HepG2 (cell line): ENCODE results near the gene BACH2. TPM values are rescaled to one million over a fixed set of nuclear protein-coding genes. Genes with fewer than 3 reads are reported as not detected.

ENCODE experiments used
- ATAC-seq: fragments of 200-7000 bp; cut with Tn5 transposase; 3 replicates; pipeline ENCODE4 v1.9.1; 2020; ENCODE audit warnings: mild to moderate bottlenecking, moderate library complexity
- BruUV-seq: library from RNA; stranded (reverse); fragments of 400-500 nt; replicated peaks from 2 replicates; lab custom pipeline; 2021; lab: Mats Ljungman, UMichigan
- CTCF ChIA-PET: fragments of 300-600 bp; formaldehyde crosslinking; extraction: SDS; loops from one replicate; lab custom pipeline; 2021; ENCODE audit warnings: low total read pairs, inconsistent platforms, low intra/inter-chr PET ratio; lab: Yijun Ruan, JAX
- POLR2A ChIA-PET: fragments of 350-600 bp; sonication (Branson Sonifier 250); formaldehyde crosslinking; loops from one replicate; lab custom pipeline; 2020; ENCODE audit warnings: antibody characterized with exemption, inconsistent platforms; lab: Yijun Ruan, JAX
- DNase-seq: peaks from one replicate; pipeline ENCODE4 v3.0.0-alpha.2; 2015; ENCODE audit warnings: low spot score
- FAIRE-seq: peaks from 3 replicates; lab custom pipeline; 2011; peaks lifted over from hg19 to GRCh38; lab: Jason Lieb, UNC
- H2AFZ ChIP-seq: one replicate; pipeline ENCODE4 v1.6.1; 2011; ENCODE audit warnings: low read length, inconsistent platforms
- H3K27ac ChIP-seq: fragments of 300-600 bp; 3 replicates; pipeline ENCODE4 v1.8.0; 2011; ENCODE audit warnings: mixed run types, mild to moderate bottlenecking, mixed read lengths, low read length, inconsistent platforms; ENCODE audit not compliant: insufficient read depth; ENCODE audit errors: extremely low read length
- H3K27me3 ChIP-seq, 2 experiments: fragments of 200-600 bp in 1 of 2; 2 replicates in 1 of 2; 3 replicates in 1 of 2; pipeline versions ENCODE4 v1.6.0 to v1.8.0; 2011; ENCODE audit warnings: low read length in 2 of 2, mild to moderate bottlenecking in 2 of 2, moderate library complexity in 2 of 2, inconsistent platforms in 1 of 2; ENCODE audit not compliant: insufficient read depth in 2 of 2, control insufficient read depth in 1 of 2
- H3K36me3 ChIP-seq, 2 experiments: fragments of 200-600 bp in 1 of 2; replicated peaks in 1 of 2; 2 replicates in 1 of 2; 3 replicates in 1 of 2; pipeline versions ENCODE4 v1.5.1 to v1.8.0; 2011; ENCODE audit warnings: low read length in 2 of 2, inconsistent platforms in 1 of 2; ENCODE audit not compliant: insufficient read depth in 2 of 2, control insufficient read depth in 1 of 2
- H3K4me1 ChIP-seq: 2 replicates; pipeline ENCODE4 v1.5.1; 2012; ENCODE audit warnings: low read length, inconsistent platforms; ENCODE audit not compliant: insufficient read depth
- H3K4me2 ChIP-seq: 2 replicates; pipeline ENCODE4 v1.6.0; 2011; ENCODE audit warnings: low read depth, low read length, inconsistent platforms
- H3K4me3 ChIP-seq, 3 experiments: fragments of 200-600 bp in 1 of 3; sonication (generic), shearing (Covaris generic) in 1 of 3; replicated peaks in 1 of 3; 2 replicates each; pipeline ENCODE4 v1.5.1; 2011 to 2016; ENCODE audit warnings: low read length in 3 of 3, inconsistent platforms in 2 of 3, low read depth in 2 of 3, mild to moderate bottlenecking in 2 of 3, control low read depth in 1 of 3, mixed read lengths in 1 of 3; ENCODE audit not compliant: insufficient read depth in 1 of 3
- H3K79me2 ChIP-seq: one replicate; pipeline ENCODE4 v1.6.1; 2011; ENCODE audit warnings: low read length, inconsistent platforms; ENCODE audit not compliant: insufficient read depth
- H3K9ac ChIP-seq: 2 replicates; pipeline ENCODE4 v1.6.0; 2011; ENCODE audit warnings: mild to moderate bottlenecking, low read depth, low read length, inconsistent platforms; ENCODE audit not compliant: insufficient read depth
- H3K9me3 ChIP-seq: 2 replicates; pipeline ENCODE4 v1.5.1; 2012; ENCODE audit warnings: mild to moderate bottlenecking, low read length
- H4K20me1 ChIP-seq: 2 replicates; pipeline ENCODE4 v1.6.0; 2011; ENCODE audit warnings: inconsistent platforms, mild to moderate bottlenecking, low read length, moderate library complexity; ENCODE audit not compliant: insufficient read depth
- FOXA1 ChIP-seq, 2 experiments: fragments of 450-650 bp in 1 of 2; sonication (generic) in 1 of 2; formaldehyde crosslinking in 1 of 2; IDR thresholded peaks; 2 replicates each; pipeline versions ENCODE4 v1.4.0 to v1.6.1; 2016 to 2020; ENCODE audit warnings: missing genetic modification reagents in 1 of 2
- HDAC6 ChIP-seq: fragments of 200-600 bp; sonication (generic); IDR thresholded peaks from 2 replicates; pipeline ENCODE4 v1.7.0; 2017; ENCODE audit warnings: mild to moderate bottlenecking, antibody characterized with exemption, low read length, low read depth
- HNRNPK ChIP-seq: fragments of 200-400 bp; formaldehyde crosslinking; IDR thresholded peaks from 2 replicates; pipeline ENCODE4 v1.6.1; 2018; ENCODE audit warnings: low read length, low read depth, moderate library complexity, mild to moderate bottlenecking; ENCODE audit not compliant: poor library complexity, severe bottlenecking
- KLF15 ChIP-seq: sonication (generic); formaldehyde crosslinking; IDR thresholded peaks from 2 replicates; pipeline ENCODE4 v1.8.1; 2023; ENCODE audit warnings: borderline replicate concordance, mild to moderate bottlenecking, inconsistent platforms, missing genetic modification reagents, mixed read lengths
- ZNF367 ChIP-seq: sonication (generic); formaldehyde crosslinking; IDR thresholded peaks from 2 replicates; pipeline ENCODE4 v1.4.0; 2020; ENCODE audit warnings: missing genetic modification reagents, borderline replicate concordance
- WGBS: methylation state at CpG from one replicate; pipeline ENCODE4 v1.1.6; 2017; ENCODE audit warnings: low lambda C conversion rate; 5-methylcytosine and 5-hydroxymethylcytosine counted together
- in situ Hi-C: cut with HindIII; loops from 2 replicates; pipeline ENCODE4 v1.10.0; 2017; ENCODE audit warnings: low pct_unique_long_range_greater_than_20kb; ENCODE audit not compliant: extremely low pct_ligation_motif_present
- intact Hi-C: fragments of 100-400 bp; cut with micrococcal nuclease; formaldehyde crosslinking; loops from one replicate; pipeline ENCODE4 v1.10.0; 2022; ENCODE audit not compliant: unreplicated experiment
- polyA plus RNA-seq, 8 experiments: library from polyadenylated mRNA; depleted of rRNA in 3 of 8; stranded (reverse) in 7 of 8; unstranded in 1 of 8; fragments of >200 nt; fragmentation: Illumina TruSeq in 4 of 8; extraction: Trizol in 4 of 8; gene quantifications; 2 replicates each; pipeline versions ENCODE4 v1.2.1 to v1.2.3, GENCODE V29; 2011 to 2016; ENCODE audit warnings: low read depth in 4 of 8, missing spikeins in 1 of 8, mixed read lengths in 1 of 8; ENCODE audit not compliant: insufficient read depth in 1 of 8
- total RNA-seq, 5 experiments: library from RNA; depleted of rRNA; stranded (reverse); fragments of >200 nt; fragmentation: Illumina TruSeq; extraction: Trizol; gene quantifications; 2 replicates each; pipeline ENCODE4 v1.2.3, GENCODE V29; 2016; ENCODE audit warnings: low read depth in 1 of 5
- TF ChIP-seq, protein P1 (sequence below): sonication (generic); formaldehyde crosslinking; conservative IDR thresholded peaks from 2 replicates; pipeline ENCODE4 v1.8.1; 2023; ENCODE audit warnings: missing genetic modification reagents
- TF ChIP-seq, protein P2 (sequence below): sonication (generic); formaldehyde crosslinking; IDR thresholded peaks from 2 replicates; pipeline ENCODE4 v1.4.0; 2020; ENCODE audit warnings: mild to moderate bottlenecking, missing genetic modification reagents
- TF ChIP-seq, protein P3 (sequence below): IDR thresholded peaks from 2 replicates; pipeline ENCODE4 v1.6.1; 2016
- TF ChIP-seq, protein P4 (sequence below): sonication (generic); formaldehyde crosslinking; IDR thresholded peaks from 2 replicates; pipeline ENCODE4 v1.4.0; 2020; ENCODE audit warnings: missing genetic modification reagents
- TF ChIP-seq, protein P5 (sequence below): sonication (generic); formaldehyde crosslinking; IDR thresholded peaks from 2 replicates; pipeline ENCODE4 v1.5.1; 2020; ENCODE audit warnings: missing genetic modification reagents, mild to moderate bottlenecking, borderline replicate concordance
- TF ChIP-seq, protein P6 (sequence below): sonication (generic); formaldehyde crosslinking; IDR thresholded peaks from 2 replicates; pipeline ENCODE4 v1.4.0; 2020; ENCODE audit warnings: mild to moderate bottlenecking, missing genetic modification reagents

Gene BACH2
- total and polyA plus RNA-seq, 2 of the 13 experiments (the other 11 are each of a cell fraction or from before 2014, with no cell fraction given) = 0.01 TPM; not detected in 1

DNA sequence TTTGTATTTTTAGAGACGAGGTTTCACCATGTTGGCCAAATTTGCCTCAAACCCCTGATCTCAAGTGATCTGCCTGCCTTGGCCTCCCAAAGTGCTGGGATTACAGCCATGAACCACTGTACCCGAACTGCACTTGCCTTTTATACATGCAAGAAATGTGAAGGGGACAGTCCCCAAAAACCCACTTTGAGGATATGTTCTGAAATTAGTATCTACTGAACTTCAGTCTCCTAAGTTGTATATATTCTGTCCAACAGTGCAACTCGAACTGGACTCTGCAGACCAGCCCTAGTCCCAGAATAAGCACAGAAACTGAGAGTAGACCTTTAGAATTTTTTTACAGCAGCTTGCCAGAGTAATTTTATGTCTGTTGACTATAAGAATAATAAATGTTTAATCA, 28.5 kb downstream of the BACH2 start:
- BruUV-seq = no TSS peak
- Histone ChIP-seq H3K36me3 (no peaks in the 10 kb centered on the region), H3K27me3 (no peaks in the 10 kb centered on the region; a peak in 1 of 5 replicates), H3K4me1 (no peaks in the 10 kb centered on the region), H2AFZ (no peak overlapping the region), H3K4me2 (no peak overlapping the region), H3K27ac (no peak overlapping the region), H3K9ac (no peak overlapping the region), H4K20me1 (no peaks in the 10 kb centered on the region), H3K9me3 (no peaks in the 10 kb centered on the region), H3K79me2 (no peaks in the 10 kb centered on the region), H3K4me3 (no peak overlapping the region)
- TF ChIP-seq HDAC6 (no peak), ZNF367 (CRISPR knock-in tag) (no peak), KLF15 (no peak), FOXA1 (IDR thresholded peaks at IDR 0.05) (no peak), FOXA1 (CRISPR knock-in tag; IDR thresholded peaks at IDR 0.05) (no peak), HNRNPK (no peak)
- TF ChIP-seq, protein P1, sequence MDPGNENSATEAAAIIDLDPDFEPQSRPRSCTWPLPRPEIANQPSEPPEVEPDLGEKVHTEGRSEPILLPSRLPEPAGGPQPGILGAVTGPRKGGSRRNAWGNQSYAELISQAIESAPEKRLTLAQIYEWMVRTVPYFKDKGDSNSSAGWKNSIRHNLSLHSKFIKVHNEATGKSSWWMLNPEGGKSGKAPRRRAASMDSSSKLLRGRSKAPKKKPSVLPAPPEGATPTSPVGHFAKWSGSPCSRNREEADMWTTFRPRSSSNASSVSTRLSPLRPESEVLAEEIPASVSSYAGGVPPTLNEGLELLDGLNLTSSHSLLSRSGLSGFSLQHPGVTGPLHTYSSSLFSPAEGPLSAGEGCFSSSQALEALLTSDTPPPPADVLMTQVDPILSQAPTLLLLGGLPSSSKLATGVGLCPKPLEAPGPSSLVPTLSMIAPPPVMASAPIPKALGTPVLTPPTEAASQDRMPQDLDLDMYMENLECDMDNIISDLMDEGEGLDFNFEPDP (CRISPR knock-in tag) = no peak
- TF ChIP-seq, protein P2, sequence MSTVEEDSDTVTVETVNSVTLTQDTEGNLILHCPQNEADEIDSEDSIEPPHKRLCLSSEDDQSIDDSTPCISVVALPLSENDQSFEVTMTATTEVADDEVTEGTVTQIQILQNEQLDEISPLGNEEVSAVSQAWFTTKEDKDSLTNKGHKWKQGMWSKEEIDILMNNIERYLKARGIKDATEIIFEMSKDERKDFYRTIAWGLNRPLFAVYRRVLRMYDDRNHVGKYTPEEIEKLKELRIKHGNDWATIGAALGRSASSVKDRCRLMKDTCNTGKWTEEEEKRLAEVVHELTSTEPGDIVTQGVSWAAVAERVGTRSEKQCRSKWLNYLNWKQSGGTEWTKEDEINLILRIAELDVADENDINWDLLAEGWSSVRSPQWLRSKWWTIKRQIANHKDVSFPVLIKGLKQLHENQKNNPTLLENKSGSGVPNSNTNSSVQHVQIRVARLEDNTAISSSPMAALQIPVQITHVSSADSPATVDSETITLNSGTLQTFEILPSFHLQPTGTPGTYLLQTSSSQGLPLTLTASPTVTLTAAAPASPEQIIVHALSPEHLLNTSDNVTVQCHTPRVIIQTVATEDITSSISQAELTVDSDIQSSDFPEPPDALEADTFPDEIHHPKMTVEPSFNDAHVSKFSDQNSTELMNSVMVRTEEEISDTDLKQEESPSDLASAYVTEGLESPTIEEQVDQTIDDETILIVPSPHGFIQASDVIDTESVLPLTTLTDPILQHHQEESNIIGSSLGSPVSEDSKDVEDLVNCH (CRISPR knock-in tag) = no peak
- TF ChIP-seq, protein P3, sequence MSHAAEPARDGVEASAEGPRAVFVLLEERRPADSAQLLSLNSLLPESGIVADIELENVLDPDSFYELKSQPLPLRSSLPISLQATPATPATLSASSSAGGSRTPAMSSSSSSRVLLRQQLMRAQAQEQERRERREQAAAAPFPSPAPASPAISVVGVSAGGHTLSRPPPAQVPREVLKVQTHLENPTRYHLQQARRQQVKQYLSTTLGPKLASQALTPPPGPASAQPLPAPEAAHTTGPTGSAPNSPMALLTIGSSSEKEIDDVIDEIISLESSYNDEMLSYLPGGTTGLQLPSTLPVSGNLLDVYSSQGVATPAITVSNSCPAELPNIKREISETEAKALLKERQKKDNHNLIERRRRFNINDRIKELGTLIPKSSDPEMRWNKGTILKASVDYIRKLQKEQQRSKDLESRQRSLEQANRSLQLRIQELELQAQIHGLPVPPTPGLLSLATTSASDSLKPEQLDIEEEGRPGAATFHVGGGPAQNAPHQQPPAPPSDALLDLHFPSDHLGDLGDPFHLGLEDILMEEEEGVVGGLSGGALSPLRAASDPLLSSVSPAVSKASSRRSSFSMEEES (CRISPR knock-in tag) = no peak
- TF ChIP-seq, protein P4, sequence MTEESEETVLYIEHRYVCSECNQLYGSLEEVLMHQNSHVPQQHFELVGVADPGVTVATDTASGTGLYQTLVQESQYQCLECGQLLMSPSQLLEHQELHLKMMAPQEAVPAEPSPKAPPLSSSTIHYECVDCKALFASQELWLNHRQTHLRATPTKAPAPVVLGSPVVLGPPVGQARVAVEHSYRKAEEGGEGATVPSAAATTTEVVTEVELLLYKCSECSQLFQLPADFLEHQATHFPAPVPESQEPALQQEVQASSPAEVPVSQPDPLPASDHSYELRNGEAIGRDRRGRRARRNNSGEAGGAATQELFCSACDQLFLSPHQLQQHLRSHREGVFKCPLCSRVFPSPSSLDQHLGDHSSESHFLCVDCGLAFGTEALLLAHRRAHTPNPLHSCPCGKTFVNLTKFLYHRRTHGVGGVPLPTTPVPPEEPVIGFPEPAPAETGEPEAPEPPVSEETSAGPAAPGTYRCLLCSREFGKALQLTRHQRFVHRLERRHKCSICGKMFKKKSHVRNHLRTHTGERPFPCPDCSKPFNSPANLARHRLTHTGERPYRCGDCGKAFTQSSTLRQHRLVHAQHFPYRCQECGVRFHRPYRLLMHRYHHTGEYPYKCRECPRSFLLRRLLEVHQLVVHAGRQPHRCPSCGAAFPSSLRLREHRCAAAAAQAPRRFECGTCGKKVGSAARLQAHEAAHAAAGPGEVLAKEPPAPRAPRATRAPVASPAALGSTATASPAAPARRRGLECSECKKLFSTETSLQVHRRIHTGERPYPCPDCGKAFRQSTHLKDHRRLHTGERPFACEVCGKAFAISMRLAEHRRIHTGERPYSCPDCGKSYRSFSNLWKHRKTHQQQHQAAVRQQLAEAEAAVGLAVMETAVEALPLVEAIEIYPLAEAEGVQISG = no peak
- TF ChIP-seq, protein P5, sequence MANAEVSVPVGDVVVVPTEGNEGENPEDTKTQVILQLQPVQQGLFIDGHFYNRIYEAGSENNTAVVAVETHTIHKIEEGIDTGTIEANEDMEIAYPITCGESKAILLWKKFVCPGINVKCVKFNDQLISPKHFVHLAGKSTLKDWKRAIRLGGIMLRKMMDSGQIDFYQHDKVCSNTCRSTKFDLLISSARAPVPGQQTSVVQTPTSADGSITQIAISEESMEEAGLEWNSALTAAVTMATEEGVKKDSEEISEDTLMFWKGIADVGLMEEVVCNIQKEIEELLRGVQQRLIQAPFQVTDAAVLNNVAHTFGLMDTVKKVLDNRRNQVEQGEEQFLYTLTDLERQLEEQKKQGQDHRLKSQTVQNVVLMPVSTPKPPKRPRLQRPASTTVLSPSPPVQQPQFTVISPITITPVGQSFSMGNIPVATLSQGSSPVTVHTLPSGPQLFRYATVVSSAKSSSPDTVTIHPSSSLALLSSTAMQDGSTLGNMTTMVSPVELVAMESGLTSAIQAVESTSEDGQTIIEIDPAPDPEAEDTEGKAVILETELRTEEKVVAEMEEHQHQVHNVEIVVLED (CRISPR knock-in tag) = no peak
- TF ChIP-seq, protein P6, sequence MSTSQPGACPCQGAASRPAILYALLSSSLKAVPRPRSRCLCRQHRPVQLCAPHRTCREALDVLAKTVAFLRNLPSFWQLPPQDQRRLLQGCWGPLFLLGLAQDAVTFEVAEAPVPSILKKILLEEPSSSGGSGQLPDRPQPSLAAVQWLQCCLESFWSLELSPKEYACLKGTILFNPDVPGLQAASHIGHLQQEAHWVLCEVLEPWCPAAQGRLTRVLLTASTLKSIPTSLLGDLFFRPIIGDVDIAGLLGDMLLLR (CRISPR knock-in tag) = no peak
- ChIA-PET CTCF (no interaction called here), POLR2A (no interaction called here)
- intact Hi-C loops = no loop called here
- FAIRE-seq (no peak), ATAC-seq (no peak), DNase-seq (no peak)
- WGBS = 0% methylated on average over 3 of the region's 3 CpGs
- in situ Hi-C loops = no loop called here
